MCF 10A (cell line): Measurements from ENCODE around the gene ZNF584. TPM values are rescaled to one million over a fixed set of nuclear protein-coding genes. Genes with fewer than 3 reads are reported as not detected.

ENCODE experiments used
- BruUV-seq: library from RNA; stranded (reverse); fragments of 400-500 nt; replicated peaks from 2 replicates; lab custom pipeline; 2021; lab: Mats Ljungman, UMichigan
- CTCF ChIA-PET: fragments of 300-600 bp; sonication (Branson Sonifier 250); formaldehyde crosslinking; extraction: SDS; loops from one replicate; lab custom pipeline; 2021; ENCODE audit warnings: antibody characterized with exemption, inconsistent platforms; lab: Yijun Ruan, JAX
- POLR2A ChIA-PET: fragments of 300-600, 350-650 bp; sonication (Branson Sonifier 250); formaldehyde crosslinking; extraction: SDS; loops from one replicate; lab custom pipeline; 2020; ENCODE audit warnings: antibody characterized with exemption, inconsistent platforms; lab: Yijun Ruan, JAX
- DNase-seq: peaks from one replicate; pipeline ENCODE4 v3.0.0-alpha.2; 2018; ENCODE audit not compliant: unreplicated experiment
- H3K27ac Mint-ChIP-seq: one replicate; pipeline ENCODE4 v1.8.0; 2022; ENCODE audit warnings: mild to moderate bottlenecking, low read depth, mixed read lengths; ENCODE audit not compliant: unreplicated experiment
- H3K27me3 Mint-ChIP-seq: one replicate; pipeline ENCODE4 v1.8.0; 2022; ENCODE audit warnings: mixed read lengths; ENCODE audit not compliant: insufficient read depth, unreplicated experiment
- H3K36me3 Mint-ChIP-seq: one replicate; pipeline ENCODE4 v1.8.0; 2022; ENCODE audit warnings: mild to moderate bottlenecking, moderate library complexity, mixed read lengths; ENCODE audit not compliant: insufficient read depth, unreplicated experiment
- H3K4me1 Mint-ChIP-seq: one replicate; pipeline ENCODE4 v1.8.0; 2022; ENCODE audit warnings: mixed read lengths; ENCODE audit not compliant: insufficient read depth, unreplicated experiment
- H3K4me3 Mint-ChIP-seq: one replicate; pipeline ENCODE4 v1.8.0; 2022; ENCODE audit warnings: mild to moderate bottlenecking, moderate library complexity, mixed read lengths; ENCODE audit not compliant: unreplicated experiment
- H3K9me3 Mint-ChIP-seq: one replicate; pipeline ENCODE4 v1.8.0; 2022; ENCODE audit warnings: mixed read lengths; ENCODE audit not compliant: unreplicated experiment
- intact Hi-C: fragments of 100-400 bp; cut with micrococcal nuclease; formaldehyde crosslinking; loops from 2 replicates; pipeline ENCODE4 v1.14.1; 2022
- total RNA-seq: library from RNA; stranded (reverse); gene quantifications from 2 replicates; pipeline ENCODE4 v1.2.3, GENCODE V29; 2022
- TF ChIP-seq, protein P1 (sequence below): fragments of 200-600 bp; IDR thresholded peaks from one replicate; pipeline ENCODE4 v1.8.0; 2022; ENCODE audit warnings: antibody characterized with exemption, mild to moderate bottlenecking; ENCODE audit not compliant: unreplicated experiment

The ZNF584 gene
- total RNA-seq, 1 experiment from 2014 or later: 18.1 TPM

GRCh38 chr19:58406818-58407657, 1.4 kb upstream of the ZNF584 start:
- DNase-seq: no peak
- intact Hi-C loops: loop anchor here (5.0 kb wide), 1 partner anchor 45 kb away; the partner anchor contains the start of gene ZNF324B
- Mint-ChIP-seq H3K27ac (peak overlapping the region; percentile 95), H3K27me3 (no peaks in the 10 kb centered on the region), H3K36me3 (peaks cover 22% of the 10 kb centered on the region), H3K9me3 (no peaks in the 10 kb centered on the region), H3K4me3 (peak overlapping the region; percentile 81), H3K4me1 (peaks cover 26% of the 10 kb centered on the region)
- CTCF ChIA-PET: interaction anchor here (0.9 to 2.1 kb wide), 3 partner anchors 11 to 20 kb away, joined by 3 to 6 read pairs (median 3); partner anchors contain the start of genes RNF225 and RPS5
- BruUV-seq: no TSS peak
- TF ChIP-seq, protein P1, sequence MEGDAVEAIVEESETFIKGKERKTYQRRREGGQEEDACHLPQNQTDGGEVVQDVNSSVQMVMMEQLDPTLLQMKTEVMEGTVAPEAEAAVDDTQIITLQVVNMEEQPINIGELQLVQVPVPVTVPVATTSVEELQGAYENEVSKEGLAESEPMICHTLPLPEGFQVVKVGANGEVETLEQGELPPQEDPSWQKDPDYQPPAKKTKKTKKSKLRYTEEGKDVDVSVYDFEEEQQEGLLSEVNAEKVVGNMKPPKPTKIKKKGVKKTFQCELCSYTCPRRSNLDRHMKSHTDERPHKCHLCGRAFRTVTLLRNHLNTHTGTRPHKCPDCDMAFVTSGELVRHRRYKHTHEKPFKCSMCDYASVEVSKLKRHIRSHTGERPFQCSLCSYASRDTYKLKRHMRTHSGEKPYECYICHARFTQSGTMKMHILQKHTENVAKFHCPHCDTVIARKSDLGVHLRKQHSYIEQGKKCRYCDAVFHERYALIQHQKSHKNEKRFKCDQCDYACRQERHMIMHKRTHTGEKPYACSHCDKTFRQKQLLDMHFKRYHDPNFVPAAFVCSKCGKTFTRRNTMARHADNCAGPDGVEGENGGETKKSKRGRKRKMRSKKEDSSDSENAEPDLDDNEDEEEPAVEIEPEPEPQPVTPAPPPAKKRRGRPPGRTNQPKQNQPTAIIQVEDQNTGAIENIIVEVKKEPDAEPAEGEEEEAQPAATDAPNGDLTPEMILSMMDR: no peak
- POLR2A ChIA-PET: interaction anchor here (0.6 to 0.8 kb wide), 3 partner anchors 15 to 159 kb away, joined by 3 to 4 read pairs (median 3); partner anchors contain the start of gene ZNF324B

- ChIA-PET POLR2A (interaction anchor here (1.0 to 2.7 kb wide), 10 partner anchors 11 to 168 kb away, joined by 3 to 24 read pairs (median 6); partner anchors contain the start of genes ZBTB45, ZNF324B, ZNF446 and ZNF497), CTCF (interaction anchor here (2.1 kb wide), 1 partner anchor 10 kb away, joined by 6 read pairs; no protein-coding TSS in a partner anchor)
- H3K27me3 Mint-ChIP-seq: no peaks in the 10 kb centered on the region
- intact Hi-C loops: loop anchor here (1.0 to 5.0 kb wide), 2 partner anchors 45 to 59 kb away; partner anchors contain the start of gene ZNF324B
- no peak for DNase-seq
- peaks cover 26% of the 10 kb centered on the region for H3K4me1 Mint-ChIP-seq
- H3K4me3 Mint-ChIP-seq: peak overlapping the region; percentile 81
- TSS peak; percentile 81 for BruUV-seq
- H3K27ac Mint-ChIP-seq: peak overlapping the region; percentile 95
- no peaks in the 10 kb centered on the region for H3K9me3 Mint-ChIP-seq
- TF ChIP-seq, protein P1: no peak
- H3K36me3 Mint-ChIP-seq: peaks cover 22% of the 10 kb centered on the region
Observed at GRCh38 chr19:58407658-58408151, 744 bp upstream of the ZNF584 start.

GRCh38 chr19:58409010-58409790, 751 bp downstream of the ZNF584 start:
- Mint-ChIP-seq H3K9me3 (no peaks in the 10 kb centered on the region), H3K27me3 (no peaks in the 10 kb centered on the region), H3K36me3 (peaks cover 33% of the 10 kb centered on the region), H3K4me3 (peak overlapping the region; percentile 81), H3K4me1 (peaks cover 26% of the 10 kb centered on the region), H3K27ac (peak overlapping the region; percentile 95)
- TF ChIP-seq, protein P1: no peak
- CTCF ChIA-PET: interaction anchor here (0.7 kb wide), 1 partner anchor 944 kb away, joined by 4 read pairs; no protein-coding TSS in a partner anchor
- intact Hi-C loops: loop anchor here (5.0 kb wide), 1 partner anchor 43 kb away; the partner anchor contains the start of gene ZNF324B
- POLR2A ChIA-PET: interaction anchor here (0.7 to 2.7 kb wide), 29 partner anchors 9 to 167 kb away, joined by 3 to 24 read pairs (median 4); partner anchors contain the start of genes TRIM28, ZBTB45, ZNF324B and ZNF446
- no TSS peak for BruUV-seq
- DNase-seq: peak; percentile 41
